Fibroblast of lung (primary cell): ENCODE data around the gene MGLL. TPM values are rescaled to one million over a fixed set of nuclear protein-coding genes. Genes with fewer than 3 reads are reported as not detected.

Experiments
- DNase-seq, 2 donors: peaks; one replicate each; pipeline versions ENCODE4 v3.0.0 to v3.0.0-alpha.2; 2010; ENCODE audit warnings: low read depth in 2 of 2
- H2AFZ ChIP-seq: 2 replicates; pipeline ENCODE4 v1.5.1; 2012; ENCODE audit warnings: low read length, control low read depth, inconsistent platforms
- H3K27ac ChIP-seq: 2 replicates; pipeline ENCODE4 v1.5.1; 2011; ENCODE audit warnings: low read length, control low read depth; ENCODE audit not compliant: insufficient read depth
- H3K27me3 ChIP-seq: 2 replicates; pipeline ENCODE4 v1.5.1; 2011; ENCODE audit warnings: mild to moderate bottlenecking, low read length; ENCODE audit not compliant: control insufficient read depth, insufficient read depth
- H3K36me3 ChIP-seq: 2 replicates; pipeline ENCODE4 v1.5.1; 2011; ENCODE audit warnings: low read length; ENCODE audit not compliant: control insufficient read depth, insufficient read depth
- H3K4me1 ChIP-seq: 2 replicates; pipeline ENCODE4 v1.5.1; 2011; ENCODE audit warnings: low read length; ENCODE audit not compliant: control insufficient read depth, insufficient read depth; ENCODE audit errors: extremely low read depth
- H3K4me2 ChIP-seq: 2 replicates; pipeline ENCODE4 v1.5.1; 2011; ENCODE audit warnings: low read length, control low read depth; ENCODE audit not compliant: insufficient read depth; ENCODE audit errors: extremely low read depth
- H3K4me3 ChIP-seq, 4 experiments: fragments of 200-600 bp in 1 of 4; sonication (generic) in 1 of 4; replicated peaks in 1 of 4; 2 replicates each; pipeline ENCODE4 v1.5.1; 2011 to 2016; ENCODE audit warnings: low read length in 4 of 4, low read depth in 3 of 4, mild to moderate bottlenecking in 3 of 4, control low read depth in 2 of 4, inconsistent platforms in 1 of 4, mixed read lengths in 1 of 4; ENCODE audit not compliant: insufficient read depth in 1 of 4; ENCODE audit errors: control extremely low read depth in 1 of 4
- H3K79me2 ChIP-seq: 2 replicates; pipeline ENCODE4 v1.5.1; 2012; ENCODE audit warnings: mild to moderate bottlenecking, low read length, inconsistent platforms; ENCODE audit not compliant: control insufficient read depth, insufficient read depth
- H3K9ac ChIP-seq: 2 replicates; pipeline ENCODE4 v1.5.1; 2011; ENCODE audit warnings: mild to moderate bottlenecking, low read length, control low read depth; ENCODE audit not compliant: insufficient read depth
- H3K9me3 ChIP-seq: 2 replicates; pipeline ENCODE4 v1.5.1; 2012; ENCODE audit warnings: low read depth, low read length; ENCODE audit not compliant: control insufficient read depth, insufficient read depth
- H4K20me1 ChIP-seq: 2 replicates; pipeline ENCODE4 v1.5.1; 2011; ENCODE audit warnings: low read length; ENCODE audit not compliant: control insufficient read depth, insufficient read depth; ENCODE audit errors: extremely low read depth
- EZH2 ChIP-seq: IDR thresholded peaks from 2 replicates; pipeline ENCODE4 v1.5.1; 2012; ENCODE audit warnings: low read length, control low read depth, mild to moderate bottlenecking; ENCODE audit errors: missing control alignments
- polyA plus RNA-seq, 2 donors: library from polyadenylated mRNA; depleted of rRNA in 1 of 2; stranded (reverse) in 1 of 2; unstranded in 1 of 2; fragments of >200 nt; gene quantifications; 2 replicates each; pipeline ENCODE4 v1.2.1, GENCODE V29; 2011 to 2012; ENCODE audit warnings: missing spikeins in 1 of 2
- total RNA-seq: library from RNA; depleted of rRNA; stranded (reverse); fragments of >200 nt; gene quantifications from 2 replicates; pipeline ENCODE4 v1.2.1, GENCODE V29; 2014
- TF ChIP-seq, protein P1 (sequence below), 2 donors: IDR thresholded peaks in 1 of 2; conservative IDR thresholded peaks in 1 of 2; 1 replicate in 1 of 2; 2 replicates in 1 of 2; pipeline ENCODE4 v1.5.1; 2011 to 2012; ENCODE audit warnings: low read length in 2 of 2, control low read depth in 1 of 2, inconsistent platforms in 1 of 2, low read depth in 1 of 2, mild to moderate bottlenecking in 1 of 2

The MGLL gene
- total and polyA plus RNA-seq, 2 donors (not counting 1 experiment from before 2014, with no cell fraction given) = 60.1 to 122 TPM

DNA sequence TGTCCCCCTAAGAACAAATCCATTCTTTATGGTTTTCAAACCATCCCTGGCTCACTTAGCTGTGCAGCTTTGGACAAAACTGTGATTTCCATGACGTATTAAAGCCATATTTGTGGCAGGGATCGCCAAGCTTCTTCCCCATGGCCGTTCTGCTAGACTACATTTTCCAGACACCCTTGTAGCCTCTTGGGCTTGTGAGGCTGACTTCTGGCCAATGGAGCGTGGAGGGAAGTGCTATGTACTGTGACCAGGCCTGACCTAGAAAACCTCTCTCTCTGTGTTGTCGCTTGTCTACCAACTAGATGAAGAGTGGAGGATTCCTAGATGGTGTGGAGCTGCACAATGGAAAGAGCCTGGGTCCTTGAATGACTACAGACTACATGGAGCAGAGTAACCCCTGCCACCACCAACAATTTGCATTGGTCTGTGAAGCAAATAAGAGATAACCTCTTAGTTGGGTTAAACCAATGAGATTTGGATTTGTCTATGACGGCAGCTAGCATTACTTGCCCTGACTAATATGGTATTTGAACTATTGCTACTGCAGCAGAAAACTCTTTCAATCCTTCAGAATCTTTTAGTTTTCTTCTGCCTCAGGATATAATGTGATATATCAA, 22.1 kb upstream of the MGLL start:
- Histone ChIP-seq H3K4me2 (no peak overlapping the region), H3K4me1 (no peaks in the 10 kb centered on the region), H3K27me3 (peaks cover 19% of the 10 kb centered on the region)

DNA sequence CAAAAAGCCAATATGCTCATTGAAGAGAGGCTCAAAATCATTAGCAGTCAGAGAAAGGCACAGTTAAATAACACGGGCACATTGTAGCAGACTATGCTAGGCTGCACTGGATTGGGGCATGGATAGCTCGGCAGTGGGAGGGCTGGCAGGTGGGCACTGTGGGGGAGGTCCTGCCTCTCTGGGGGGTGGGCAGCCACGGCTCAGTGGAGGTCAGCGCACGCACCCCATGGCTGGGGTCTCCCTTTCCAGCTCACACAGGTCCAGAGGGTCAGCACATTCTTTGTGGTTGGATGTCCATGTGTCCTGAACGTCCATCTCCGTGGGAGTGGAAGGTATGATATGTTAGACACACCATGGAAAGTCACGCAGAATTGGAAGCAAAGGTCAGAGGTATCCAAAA, 18.4 kb upstream of the MGLL start:
- H3K4me2 ChIP-seq = no peak overlapping the region
- peaks cover 12% of the 10 kb centered on the region for H3K27me3 ChIP-seq
- H3K79me2 ChIP-seq = no peaks in the 10 kb centered on the region
- H3K4me1 ChIP-seq = no peaks in the 10 kb centered on the region
- H3K36me3 ChIP-seq = no peaks in the 10 kb centered on the region
- H4K20me1 ChIP-seq = no peaks in the 10 kb centered on the region
- no peaks in the 10 kb centered on the region for H3K9me3 ChIP-seq
- TF ChIP-seq, protein P1, sequence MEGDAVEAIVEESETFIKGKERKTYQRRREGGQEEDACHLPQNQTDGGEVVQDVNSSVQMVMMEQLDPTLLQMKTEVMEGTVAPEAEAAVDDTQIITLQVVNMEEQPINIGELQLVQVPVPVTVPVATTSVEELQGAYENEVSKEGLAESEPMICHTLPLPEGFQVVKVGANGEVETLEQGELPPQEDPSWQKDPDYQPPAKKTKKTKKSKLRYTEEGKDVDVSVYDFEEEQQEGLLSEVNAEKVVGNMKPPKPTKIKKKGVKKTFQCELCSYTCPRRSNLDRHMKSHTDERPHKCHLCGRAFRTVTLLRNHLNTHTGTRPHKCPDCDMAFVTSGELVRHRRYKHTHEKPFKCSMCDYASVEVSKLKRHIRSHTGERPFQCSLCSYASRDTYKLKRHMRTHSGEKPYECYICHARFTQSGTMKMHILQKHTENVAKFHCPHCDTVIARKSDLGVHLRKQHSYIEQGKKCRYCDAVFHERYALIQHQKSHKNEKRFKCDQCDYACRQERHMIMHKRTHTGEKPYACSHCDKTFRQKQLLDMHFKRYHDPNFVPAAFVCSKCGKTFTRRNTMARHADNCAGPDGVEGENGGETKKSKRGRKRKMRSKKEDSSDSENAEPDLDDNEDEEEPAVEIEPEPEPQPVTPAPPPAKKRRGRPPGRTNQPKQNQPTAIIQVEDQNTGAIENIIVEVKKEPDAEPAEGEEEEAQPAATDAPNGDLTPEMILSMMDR (conservative IDR thresholded peaks at IDR 0.05 in 1 of 2, IDR thresholded peaks at IDR 0.05 in 1 of 2; ENCODE audit: low read depth in 1 of 2, low read length in 2 of 2) = no peak
- no peak for TF ChIP-seq EZH2
- no peak overlapping the region for H3K9ac ChIP-seq
- no peak overlapping the region for H2AFZ ChIP-seq
- DNase-seq = no peak
- H3K27ac ChIP-seq = no peak overlapping the region
- no peak overlapping the region for H3K4me3 ChIP-seq

More for the DNA sequence above, 22.1 kb upstream of the MGLL start:
- no peak overlapping the region for H2AFZ ChIP-seq
- H3K9me3 ChIP-seq = no peaks in the 10 kb centered on the region
- no peak overlapping the region for H3K4me3 ChIP-seq
- H3K27ac ChIP-seq = no peak overlapping the region
- TF ChIP-seq EZH2 = no peak
- TF ChIP-seq, protein P1 (conservative IDR thresholded peaks at IDR 0.05 in 1 of 2, IDR thresholded peaks at IDR 0.05 in 1 of 2; ENCODE audit: low read depth in 1 of 2, low read length in 2 of 2) = no peak
- no peak overlapping the region for H3K9ac ChIP-seq
- no peaks in the 10 kb centered on the region for H3K79me2 ChIP-seq
- H3K36me3 ChIP-seq = no peaks in the 10 kb centered on the region
- DNase-seq = no peak
- H4K20me1 ChIP-seq = no peaks in the 10 kb centered on the region

DNA sequence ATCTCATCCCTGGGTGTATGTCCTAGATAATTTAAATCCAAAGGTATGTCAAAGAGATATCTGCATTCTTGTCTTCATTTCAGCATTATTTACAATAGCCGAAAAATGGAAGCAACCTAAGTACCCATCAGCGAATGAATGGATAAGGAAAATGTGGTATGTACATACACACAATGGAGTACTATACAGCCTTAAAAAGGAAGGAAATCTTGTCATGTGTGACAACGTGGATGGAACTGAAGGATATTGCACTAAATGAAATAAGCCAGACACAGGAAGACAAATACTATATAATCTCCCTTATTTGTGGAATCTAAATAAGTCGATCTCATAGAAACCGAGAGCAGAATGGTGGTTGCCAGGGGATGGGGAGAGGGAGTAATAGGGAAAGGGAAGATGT, 16.8 kb upstream of the MGLL start:
- H4K20me1 ChIP-seq = no peaks in the 10 kb centered on the region
- no peak overlapping the region for H3K27ac ChIP-seq
- no peak for DNase-seq
- H3K9ac ChIP-seq = no peak overlapping the region
- H2AFZ ChIP-seq = no peak overlapping the region
- peaks cover 5% of the 10 kb centered on the region for H3K27me3 ChIP-seq
- no peaks in the 10 kb centered on the region for H3K4me1 ChIP-seq
- no peaks in the 10 kb centered on the region for H3K9me3 ChIP-seq
- no peak for TF ChIP-seq EZH2
- TF ChIP-seq, protein P1 (conservative IDR thresholded peaks at IDR 0.05 in 1 of 2, IDR thresholded peaks at IDR 0.05 in 1 of 2; ENCODE audit: low read depth in 1 of 2, low read length in 2 of 2) = no peak
- no peaks in the 10 kb centered on the region for H3K36me3 ChIP-seq
- H3K4me3 ChIP-seq = no peak overlapping the region
- no peaks in the 10 kb centered on the region for H3K79me2 ChIP-seq
- H3K4me2 ChIP-seq = no peak overlapping the region
